Panc1 (cell line): Measurements from ENCODE around the gene C1orf116. TPM values are rescaled to one million over a fixed set of nuclear protein-coding genes. Genes with fewer than 3 reads are reported as not detected.

ENCODE experiments used
- ATAC-seq: fragments of 200-7000 bp; cut with Tn5 transposase; 2 replicates; pipeline ENCODE4 v1.9.1; 2020; ENCODE audit warnings: mild to moderate bottlenecking, moderate library complexity
- BruUV-seq: library from RNA; stranded (reverse); fragments of 400-500 nt; replicated peaks from 2 replicates; lab custom pipeline; 2021; lab: Mats Ljungman, UMichigan
- CTCF ChIA-PET: fragments of 300-600 bp; sonication (Branson Sonifier 250); formaldehyde crosslinking; loops from one replicate; lab custom pipeline; 2022; ENCODE audit warnings: antibody characterized with exemption; lab: Charles Lee
- POLR2A ChIA-PET: fragments of 300-600 bp; sonication (Branson Sonifier 250); formaldehyde crosslinking; loops from one replicate; lab custom pipeline; 2022; ENCODE audit warnings: antibody characterized with exemption; lab: Charles Lee
- DNase-seq: peaks from one replicate; pipeline ENCODE4 v3.0.0-alpha.2; 2010; ENCODE audit warnings: low read depth, low spot score
- H3K27ac ChIP-seq: 2 replicates; pipeline ENCODE4 v1.5.1; 2011; ENCODE audit warnings: mild to moderate bottlenecking, low read length, inconsistent platforms
- H3K27me3 ChIP-seq: fragments of 200-500 bp; sonication (Bioruptor generic); 2 replicates; pipeline ENCODE4 v1.6.0; 2014; ENCODE audit warnings: low read length, inconsistent platforms; ENCODE audit not compliant: control insufficient read depth, insufficient read depth
- H3K36me3 ChIP-seq: fragments of 200-500 bp; sonication (Bioruptor generic); 2 replicates; pipeline ENCODE4 v1.5.1; 2014; ENCODE audit warnings: inconsistent platforms, mild to moderate bottlenecking, low read length, moderate library complexity; ENCODE audit not compliant: control insufficient read depth, insufficient read depth
- H3K4me1 ChIP-seq: 2 replicates; pipeline ENCODE4 v1.5.1; 2011; ENCODE audit warnings: inconsistent platforms, mild to moderate bottlenecking, low read length, moderate library complexity; ENCODE audit not compliant: control insufficient read depth, insufficient read depth
- H3K4me3 ChIP-seq, 2 experiments: 2 replicates each; pipeline ENCODE4 v1.5.1; 2011 to 2012; ENCODE audit warnings: low read depth in 2 of 2, low read length in 2 of 2, mild to moderate bottlenecking in 2 of 2, inconsistent platforms in 1 of 2, moderate library complexity in 1 of 2
- H3K9me3 ChIP-seq: fragments of 200-500 bp; sonication (Bioruptor generic); 2 replicates; pipeline ENCODE4 v1.5.1; 2014; ENCODE audit warnings: low read depth, mild to moderate bottlenecking, inconsistent platforms, low read length, moderate library complexity; ENCODE audit not compliant: control insufficient read depth, insufficient read depth
- CTCF ChIP-seq: fragments of 450-650 bp; IDR thresholded peaks from 2 replicates; pipeline ENCODE4 v1.5.1; 2017; ENCODE audit warnings: mild to moderate bottlenecking
- POLR2AphosphoS5 ChIP-seq: IDR thresholded peaks from 2 replicates; pipeline ENCODE4 v1.6.1; 2012; ENCODE audit warnings: mild to moderate bottlenecking, low read depth, low read length, moderate library complexity
- REST ChIP-seq, 2 experiments: IDR thresholded peaks; 2 replicates each; pipeline ENCODE4 v1.6.1; 2011 to 2012; ENCODE audit warnings: low read depth in 2 of 2, control low read depth in 1 of 2, low read length in 1 of 2, mild to moderate bottlenecking in 1 of 2, moderate library complexity in 1 of 2; ENCODE audit not compliant: insufficient read depth in 1 of 2
- SIN3A ChIP-seq: IDR thresholded peaks from 2 replicates; pipeline ENCODE4 v1.6.1; 2012; ENCODE audit warnings: low read depth, mild to moderate bottlenecking, low read length, moderate library complexity, borderline replicate concordance; ENCODE audit not compliant: insufficient read depth
- TCF7L2 ChIP-seq: IDR thresholded peaks from 2 replicates; pipeline ENCODE4 v1.6.1; 2011; ENCODE audit warnings: mild to moderate bottlenecking, low read depth, low read length, inconsistent platforms
- in situ Hi-C: cut with HindIII; loops from 2 replicates; pipeline ENCODE4 v1.10.0; 2016; ENCODE audit warnings: low sequenced_read_pairs, low pct_unique_long_range_greater_than_20kb
- intact Hi-C: fragments of 100-400 bp; cut with micrococcal nuclease; formaldehyde crosslinking; loops from one replicate; pipeline ENCODE4 v1.10.0; 2022; ENCODE audit not compliant: unreplicated experiment
- total RNA-seq: library from RNA; stranded (reverse); gene quantifications from one replicate; pipeline ENCODE4 v1.2.1, GENCODE V29; 2021; ENCODE audit not compliant: unreplicated experiment

Gene C1orf116
- total RNA-seq, 1 experiment from 2014 or later: 0.08 TPM

- ChIA-PET CTCF (interaction anchor here (0.6 kb wide), 1 partner anchor 818 kb away, joined by 3 read pairs; no protein-coding TSS in a partner anchor), POLR2A (no interaction called here)
- no peak overlapping the region for H3K27ac ChIP-seq
- H3K27me3 ChIP-seq: no peaks in the 10 kb centered on the region; the same call in 1 of the 2 replicates
- no peak for DNase-seq
- in situ Hi-C loops (no loop called here), intact Hi-C loops (no loop called here)
- no peak for TF ChIP-seq REST (IDR thresholded peaks at IDR 0.05; ENCODE audit: insufficient read depth in 1 of 2, low read depth in 2 of 2, low read length in 1 of 2)
- TF ChIP-seq CTCF: no peak
- no peak for TF ChIP-seq SIN3A
- no peak for TF ChIP-seq TCF7L2
- no peak for TF ChIP-seq POLR2AphosphoS5
- ATAC-seq: no peak
- H3K4me3 ChIP-seq: no peak overlapping the region
- no peaks in the 10 kb centered on the region for H3K4me1 ChIP-seq
- no peaks in the 10 kb centered on the region for H3K36me3 ChIP-seq
- no peaks in the 10 kb centered on the region for H3K9me3 ChIP-seq
- no TSS peak for BruUV-seq
Measured at GRCh38 chr1:207006083-207006482, 26.5 kb downstream of the C1orf116 start.

- Histone ChIP-seq H3K9me3 (no peaks in the 10 kb centered on the region), H3K4me1 (no peaks in the 10 kb centered on the region), H3K27ac (no peak overlapping the region), H3K36me3 (no peaks in the 10 kb centered on the region), H3K27me3 (no peaks in the 10 kb centered on the region; the same call in 1 of the 2 replicates), H3K4me3 (no peak overlapping the region)
- DNase-seq: peak; percentile 38
- ChIA-PET CTCF (no interaction called here), POLR2A (no interaction called here)
- in situ Hi-C loops: no loop called here
- TF ChIP-seq POLR2AphosphoS5 (no peak), CTCF (peak; percentile 89)
- ATAC-seq: peak; percentile 92
- intact Hi-C loops: no loop called here
- BruUV-seq: no TSS peak
Measured at GRCh38 chr1:207004931-207005830, 27.4 kb downstream of the C1orf116 start.
